Heart left ventricle (tissue), 13 donors: ENCODE results near the gene WDR74.

Experiments
- CTCF ChIP-seq, 12 donors: fragments of 200-600 bp; sonication (generic) in 4 of 12; IDR thresholded peaks; one replicate each; pipeline versions ENCODE4 v1.5.0 to v1.8.0; 2018 to 2022; ENCODE audit warnings: antibody characterized with exemption in 12 of 12, mild to moderate bottlenecking in 5 of 12
- POLR2A ChIP-seq, 2 donors: fragments of 450-650 bp; IDR thresholded peaks; one replicate each; pipeline ENCODE4 v1.6.1; 2017; ENCODE audit warnings: antibody characterized with exemption in 2 of 2, mild to moderate bottlenecking in 2 of 2, moderate library complexity in 2 of 2
- donor health status: ischemic (EF 13 %, LVEDD 7.1; RV severe dilation, severe dysfunction).
- donor health status: DM: no; HTN: yes; CAD: no.
- donor health status: DM: no; HTN: no; CAD: no.
- donor health status: ischemic (EF 25% LVEDD 6.9; RV normal size, moderate dysfunction).
- donor health status: ischemic (EF 25% LVEDD 5.7; RV mildly dilated, moderate dysfunction).
- donor health status: ischemic (EF 35%, LVEDD 5.7; RV mildly dilated, moderate dysfunction).
- donor health status: nonischemic (EF 11% LVEDD 7.7; RV severe dilation, severe dysfunction).
- donor health status: DM: yes; HTN: yes; CAD: no.
- donor health status: PGD.
- donor health status: ischemic (EF 29% LVEDD 5.4; RV normal size, mild dysfunction).
- donor health status: nonischemic (EF 23%, LVEDD 6.1; RV moderate dilation, normal function).

DNA sequence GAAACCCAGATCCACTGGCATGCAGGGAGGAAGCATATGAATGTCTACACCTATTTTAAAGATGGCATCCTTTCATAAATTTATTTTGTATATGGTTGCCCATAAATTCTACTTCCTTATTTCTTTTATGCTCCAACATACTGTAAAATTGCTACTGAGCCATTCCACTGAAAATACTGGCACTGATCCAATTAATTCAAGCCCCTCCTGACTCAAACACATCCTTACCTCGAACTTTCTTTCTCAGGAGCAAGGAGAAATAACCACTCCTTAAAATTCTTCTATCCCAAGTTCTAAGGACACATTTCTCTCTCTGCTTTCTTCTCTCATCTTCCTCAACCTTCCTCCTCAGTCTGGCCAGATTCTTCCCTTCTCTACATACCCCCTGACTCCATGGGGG is 28.6 kb downstream of the WDR74 start:
- TF ChIP-seq CTCF (IDR thresholded peaks at IDR 0.05) (no peak), POLR2A (IDR thresholded peaks at IDR 0.05) (no peak)
